HepG2 (cell line): ENCODE measurements around the gene BMPR2. TPM values are rescaled to one million over a fixed set of nuclear protein-coding genes. Genes with fewer than 3 reads are reported as not detected.
A peak's percentile ranks its signal among the peaks of the same experiment; 100 is the strongest.

Experiments used
- ARID5B ChIP-seq: IDR thresholded peaks from 2 replicates; pipeline ENCODE4 v1.4.0; 2020; ENCODE audit warnings: mild to moderate bottlenecking, missing genetic modification reagents
- ELF3 ChIP-seq: IDR thresholded peaks from 2 replicates; pipeline ENCODE4 v1.6.1; 2016; ENCODE audit warnings: missing genetic modification reagents, missing compliant biosample characterization
- IRF9 ChIP-seq: sonication (generic); formaldehyde crosslinking; IDR thresholded peaks from 2 replicates; pipeline ENCODE4 v1.8.0; 2022; ENCODE audit warnings: missing genetic modification reagents, mild to moderate bottlenecking, borderline replicate concordance
- JDP2 ChIP-seq: sonication (generic); formaldehyde crosslinking; IDR thresholded peaks from 2 replicates; pipeline ENCODE4 v1.8.1; 2022; ENCODE audit warnings: missing genetic modification reagents, borderline replicate concordance
- RFXANK ChIP-seq: IDR thresholded peaks from 2 replicates; pipeline ENCODE4 v1.6.1; 2016
- SIN3A ChIP-seq: IDR thresholded peaks from 2 replicates; pipeline ENCODE4 v1.6.1; 2011; ENCODE audit warnings: low read depth, mild to moderate bottlenecking, control low read depth, low read length, borderline replicate concordance
- ZBTB7B ChIP-seq: sonication (generic); formaldehyde crosslinking; IDR thresholded peaks from 2 replicates; pipeline ENCODE4 v1.4.0; 2020; ENCODE audit warnings: missing genetic modification reagents
- ZNF256 ChIP-seq: sonication (generic); formaldehyde crosslinking; conservative IDR thresholded peaks from 2 replicates; pipeline ENCODE4 v1.4.0; 2020; ENCODE audit warnings: missing genetic modification reagents
- ZNF280B ChIP-seq: sonication (generic); formaldehyde crosslinking; IDR thresholded peaks from 2 replicates; pipeline ENCODE4 v1.5.0; 2020; ENCODE audit warnings: missing genetic modification reagents, mild to moderate bottlenecking, borderline replicate concordance
- ZNF318 ChIP-seq: sonication (generic); formaldehyde crosslinking; IDR thresholded peaks from 2 replicates; pipeline ENCODE4 v1.4.0; 2020; ENCODE audit warnings: mild to moderate bottlenecking, missing genetic modification reagents
- ZNF766 ChIP-seq: sonication (generic); formaldehyde crosslinking; IDR thresholded peaks from 2 replicates; pipeline ENCODE4 v1.5.0; 2020; ENCODE audit warnings: missing genetic modification reagents, borderline replicate concordance
- ZNF773 ChIP-seq: sonication (generic); formaldehyde crosslinking; IDR thresholded peaks from 2 replicates; pipeline ENCODE4 v1.4.0; 2020; ENCODE audit warnings: missing genetic modification reagents, borderline replicate concordance
- ZNF790 ChIP-seq: sonication (generic); formaldehyde crosslinking; IDR thresholded peaks from 2 replicates; pipeline ENCODE4 v1.8.0; 2022; ENCODE audit warnings: missing genetic modification reagents, mild to moderate bottlenecking, borderline replicate concordance
- polyA plus RNA-seq, 8 experiments: library from polyadenylated mRNA; depleted of rRNA in 3 of 8; stranded (reverse) in 7 of 8; unstranded in 1 of 8; fragments of >200 nt; fragmentation: Illumina TruSeq in 4 of 8; extraction: Trizol in 4 of 8; gene quantifications; 2 replicates each; pipeline versions ENCODE4 v1.2.1 to v1.2.3, GENCODE V29; 2011 to 2016; ENCODE audit warnings: low read depth in 4 of 8, missing spikeins in 1 of 8, mixed read lengths in 1 of 8; ENCODE audit not compliant: insufficient read depth in 1 of 8
- total RNA-seq, 5 experiments: library from RNA; depleted of rRNA; stranded (reverse); fragments of >200 nt; fragmentation: Illumina TruSeq; extraction: Trizol; gene quantifications; 2 replicates each; pipeline ENCODE4 v1.2.3, GENCODE V29; 2016; ENCODE audit warnings: low read depth in 1 of 5

The BMPR2 gene
- total and polyA plus RNA-seq, 2 of the 13 experiments (the other 11 are each of a cell fraction or from before 2014, with no cell fraction given) = 5.5 to 10.3 TPM

- TF ChIP-seq ZNF766 (CRISPR knock-in tag) = no peak
- TF ChIP-seq ZNF256 (CRISPR knock-in tag) = no peak
- TF ChIP-seq ARID5B (CRISPR knock-in tag) = peak; percentile 5; the same call in 1 of the 2 replicates
- TF ChIP-seq SIN3A = 0 out of 2 replicates have a peak, but pooled peaks have one; percentile 16
- 0 out of 2 replicates have a peak, but pooled peaks have one; percentile 54 for TF ChIP-seq ZNF318 (CRISPR knock-in tag)
- no peak for TF ChIP-seq RFXANK (CRISPR knock-in tag)
- no peak for TF ChIP-seq ZNF773 (CRISPR knock-in tag)
- peak; percentile 67; the same call in 1 of the 2 replicates for TF ChIP-seq IRF9 (CRISPR knock-in tag)
- TF ChIP-seq JDP2 (CRISPR knock-in tag) = no peak
- TF ChIP-seq ZNF790 (CRISPR knock-in tag) = no peak
- no peak; the same call in 1 of the 2 replicates for TF ChIP-seq ELF3
- peak; percentile 45; the same call in 1 of the 2 replicates for TF ChIP-seq ZBTB7B (CRISPR knock-in tag)
- TF ChIP-seq ZNF280B (CRISPR knock-in tag) = no peak
These were observed 1.0 kb upstream of the BMPR2 start (continued) for GRCh38 chr2:202375033-202375608.
